WTC11 (cell line): Measurements from ENCODE around the gene CELSR1. TPM values are rescaled to one million over a fixed set of nuclear protein-coding genes. Genes with fewer than 3 reads are reported as not detected.

Experiments used
- ATAC-seq: fragments of 200-7000 bp; cut with Tn5 transposase; 2 replicates; pipeline ENCODE4 v1.10.0; 2021; ENCODE audit warnings: mild to moderate bottlenecking, moderate library complexity
- CTCF ChIA-PET: fragments of 300-600 bp; sonication (Branson Sonifier 250); formaldehyde crosslinking; loops from one replicate; lab custom pipeline; 2021; ENCODE audit warnings: antibody characterized with exemption; lab: Charles Lee
- POLR2A ChIA-PET: fragments of 350-600 bp; sonication (Branson Sonifier 250); formaldehyde crosslinking; loops from one replicate; lab custom pipeline; 2021; ENCODE audit warnings: antibody characterized with exemption; lab: Charles Lee
- DNase-seq: peaks from one replicate; pipeline ENCODE4 v3.0.0; 2021; ENCODE audit warnings: low spot score
- H3K27ac Mint-ChIP-seq: 2 replicates; pipeline ENCODE4 v1.8.0; 2021; ENCODE audit warnings: mixed read lengths
- H3K27me3 Mint-ChIP-seq: 2 replicates; pipeline ENCODE4 v1.8.0; 2021; ENCODE audit warnings: low read depth, mild to moderate bottlenecking, moderate library complexity, mixed read lengths
- H3K36me3 Mint-ChIP-seq: 2 replicates; pipeline ENCODE4 v1.8.0; 2021; ENCODE audit warnings: mixed read lengths
- H3K4me1 Mint-ChIP-seq: 2 replicates; pipeline ENCODE4 v1.8.0; 2022; ENCODE audit warnings: mixed read lengths
- H3K4me3 Mint-ChIP-seq: 2 replicates; pipeline ENCODE4 v1.8.0; 2021; ENCODE audit warnings: mild to moderate bottlenecking, moderate library complexity, mixed read lengths
- H3K9me3 Mint-ChIP-seq: 2 replicates; pipeline ENCODE4 v1.8.0; 2021; ENCODE audit warnings: mixed read lengths
- ATF1 ChIP-seq: sonication (generic); formaldehyde crosslinking; IDR thresholded peaks from 2 replicates; pipeline ENCODE4 v1.8.1; 2023; ENCODE audit warnings: mild to moderate bottlenecking, moderate library complexity, missing genetic modification reagents
- CBFB ChIP-seq: sonication (generic); formaldehyde crosslinking; IDR thresholded peaks from 2 replicates; pipeline ENCODE4 v1.8.1; 2022; ENCODE audit warnings: mild to moderate bottlenecking, low read depth, missing genetic modification reagents
- EMX1 ChIP-seq: fragments of 250-450 bp; sonication (Bioruptor Pico); IDR thresholded peaks from 2 replicates; pipeline ENCODE4 v1.8.0; 2021; ENCODE audit warnings: mild to moderate bottlenecking
- ETV6 ChIP-seq: sonication (generic); formaldehyde crosslinking; IDR thresholded peaks from 2 replicates; pipeline ENCODE4 v1.8.1; 2022; ENCODE audit warnings: mild to moderate bottlenecking, missing genetic modification reagents
- FOXK1 ChIP-seq: sonication (generic); formaldehyde crosslinking; IDR thresholded peaks from 2 replicates; pipeline ENCODE4 v1.8.0; 2022; ENCODE audit warnings: mild to moderate bottlenecking, moderate library complexity, missing genetic modification reagents
- GABPB1 ChIP-seq: sonication (generic); formaldehyde crosslinking; IDR thresholded peaks from 2 replicates; pipeline ENCODE4 v1.8.1; 2023; ENCODE audit warnings: mild to moderate bottlenecking, missing genetic modification reagents
- JAZF1 ChIP-seq: fragments of 250-450 bp; sonication (Bioruptor Pico); IDR thresholded peaks from 2 replicates; pipeline ENCODE4 v1.9.0; 2021; ENCODE audit warnings: moderate library complexity, mild to moderate bottlenecking, inconsistent platforms
- NFE2L1 ChIP-seq: sonication (generic); formaldehyde crosslinking; IDR thresholded peaks from 2 replicates; pipeline ENCODE4 v1.8.1; 2023; ENCODE audit warnings: missing genetic modification reagents
- NR1H2 ChIP-seq: sonication (generic); formaldehyde crosslinking; IDR thresholded peaks from 2 replicates; pipeline ENCODE4 v1.9.0; 2021; ENCODE audit warnings: mild to moderate bottlenecking, moderate library complexity, missing genetic modification reagents
- RORB ChIP-seq: fragments of 250-450 bp; sonication (Bioruptor Pico); IDR thresholded peaks from 2 replicates; pipeline ENCODE4 v1.9.0; 2021; ENCODE audit warnings: mild to moderate bottlenecking
- SOX15 ChIP-seq: fragments of 250-450 bp; sonication (Bioruptor Pico); IDR thresholded peaks from 2 replicates; pipeline ENCODE4 v1.9.0; 2021; ENCODE audit warnings: mild to moderate bottlenecking
- SP1 ChIP-seq: sonication (generic); formaldehyde crosslinking; conservative IDR thresholded peaks from 2 replicates; pipeline ENCODE4 v1.8.1; 2022; ENCODE audit warnings: missing genetic modification reagents
- TP53 ChIP-seq: sonication (generic); formaldehyde crosslinking; IDR thresholded peaks from 2 replicates; pipeline ENCODE4 v1.8.1; 2023; ENCODE audit warnings: mild to moderate bottlenecking, missing genetic modification reagents
- total RNA-seq: library from RNA; stranded (reverse); gene quantifications from 3 replicates; pipeline ENCODE4 v1.2.3, GENCODE V29; 2021
- TF ChIP-seq, protein P1 (sequence below): fragments of 250-450 bp; sonication (Bioruptor Pico); IDR thresholded peaks from 2 replicates; pipeline ENCODE4 v1.8.0; 2021; ENCODE audit warnings: mild to moderate bottlenecking
- TF ChIP-seq, protein P2 (sequence below): sonication (generic); formaldehyde crosslinking; IDR thresholded peaks from 2 replicates; pipeline ENCODE4 v1.8.1; 2022; ENCODE audit warnings: mild to moderate bottlenecking, missing genetic modification reagents, moderate library complexity, borderline replicate concordance
- TF ChIP-seq, protein P3 (sequence below): sonication (generic); formaldehyde crosslinking; IDR thresholded peaks from 2 replicates; pipeline ENCODE4 v1.8.1; 2022; ENCODE audit warnings: mild to moderate bottlenecking, moderate library complexity, missing genetic modification reagents
- TF ChIP-seq, protein P4 (sequence below): fragments of 250-450 bp; sonication (Bioruptor Pico); IDR thresholded peaks from 2 replicates; pipeline ENCODE4 v2.1.2; 2022; ENCODE audit warnings: mild to moderate bottlenecking, moderate library complexity
- TF ChIP-seq, protein P5 (sequence below): sonication (generic); formaldehyde crosslinking; conservative IDR thresholded peaks from 2 replicates; pipeline ENCODE4 v1.8.1; 2022; ENCODE audit warnings: mild to moderate bottlenecking, missing genetic modification reagents

The CELSR1 gene
- total RNA-seq, 1 experiment from 2014 or later: 16.8 TPM

DNA sequence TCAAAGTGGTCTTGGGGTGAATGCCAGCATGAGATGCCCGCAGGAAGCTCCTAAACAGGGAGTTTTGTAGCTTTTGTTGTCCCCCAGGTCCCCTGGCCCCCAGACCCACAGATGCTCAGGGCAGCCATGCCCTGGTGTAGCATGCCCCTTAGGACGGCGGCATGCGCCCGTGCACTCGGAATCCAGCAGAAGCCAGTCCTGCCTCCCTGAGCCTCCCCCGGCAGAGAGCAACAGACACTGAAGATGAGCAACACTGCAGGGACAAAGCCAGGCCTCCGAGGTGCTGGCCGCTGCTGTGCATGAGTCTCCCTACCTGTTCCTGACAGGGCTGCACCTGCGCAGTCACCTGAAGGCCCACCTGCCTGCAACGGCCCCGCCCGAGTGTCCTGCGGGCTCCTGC is 142.8 kb downstream of the CELSR1 start:
- H3K36me3 Mint-ChIP-seq: no peaks in the 10 kb centered on the region
- DNase-seq: no peak
- 0 out of 2 replicates have a peak, but pooled peaks cover 3% of the 10 kb centered on the region for H3K4me1 Mint-ChIP-seq
- TF ChIP-seq RORB (CRISPR knock-in tag) (no peak), ETV6 (no peak), FOXK1 (CRISPR knock-in tag) (no peak)
- TF ChIP-seq, protein P1, sequence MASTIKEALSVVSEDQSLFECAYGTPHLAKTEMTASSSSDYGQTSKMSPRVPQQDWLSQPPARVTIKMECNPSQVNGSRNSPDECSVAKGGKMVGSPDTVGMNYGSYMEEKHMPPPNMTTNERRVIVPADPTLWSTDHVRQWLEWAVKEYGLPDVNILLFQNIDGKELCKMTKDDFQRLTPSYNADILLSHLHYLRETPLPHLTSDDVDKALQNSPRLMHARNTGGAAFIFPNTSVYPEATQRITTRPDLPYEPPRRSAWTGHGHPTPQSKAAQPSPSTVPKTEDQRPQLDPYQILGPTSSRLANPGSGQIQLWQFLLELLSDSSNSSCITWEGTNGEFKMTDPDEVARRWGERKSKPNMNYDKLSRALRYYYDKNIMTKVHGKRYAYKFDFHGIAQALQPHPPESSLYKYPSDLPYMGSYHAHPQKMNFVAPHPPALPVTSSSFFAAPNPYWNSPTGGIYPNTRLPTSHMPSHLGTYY: no peak
- TF ChIP-seq, all 79 proteins: peak for 0
- CTCF ChIA-PET: interaction anchor here (1.5 kb wide), 1 partner anchor 27 kb away, joined by 6 read pairs; no protein-coding TSS in a partner anchor
- no peak for ATAC-seq
- Mint-ChIP-seq H3K27ac (no peak overlapping the region), H3K9me3 (no peaks in the 10 kb centered on the region), H3K27me3 (no peaks in the 10 kb centered on the region), H3K4me3 (no peak overlapping the region)
- POLR2A ChIA-PET: no interaction called here

DNA sequence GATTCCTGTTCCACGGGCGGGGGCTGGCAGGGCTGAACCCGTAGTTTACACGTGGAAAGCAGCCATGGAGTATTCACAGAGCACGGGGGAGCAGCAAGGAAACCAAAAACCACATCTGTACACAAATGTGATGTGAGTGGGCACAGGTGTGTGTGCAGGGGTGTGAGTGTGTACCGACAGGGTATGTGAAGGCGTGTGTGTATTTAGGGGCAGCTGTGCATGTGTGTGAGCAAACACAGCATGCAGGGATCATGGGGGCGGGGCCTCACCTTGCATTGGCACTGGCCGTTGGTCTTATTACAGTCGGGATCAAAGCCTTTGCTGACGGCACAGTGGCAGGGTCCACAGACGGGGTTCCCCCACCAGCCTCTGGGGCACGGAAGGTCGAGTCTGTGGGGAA is 143.5 kb downstream of the CELSR1 start:
- no peaks in the 10 kb centered on the region for H3K36me3 Mint-ChIP-seq
- no peak for DNase-seq
- H3K4me1 Mint-ChIP-seq: 0 out of 2 replicates have a peak, but pooled peaks cover 3% of the 10 kb centered on the region
- no peaks in the 10 kb centered on the region for H3K27me3 Mint-ChIP-seq
- no peak overlapping the region for H3K4me3 Mint-ChIP-seq
- no peak for ATAC-seq
- ChIA-PET CTCF (interaction anchor here (1.5 to 2.6 kb wide), 2 partner anchors 26 kb away, joined by 6 to 17 read pairs; no protein-coding TSS in a partner anchor), POLR2A (no interaction called here)
- H3K9me3 Mint-ChIP-seq: no peaks in the 10 kb centered on the region
- H3K27ac Mint-ChIP-seq: no peak overlapping the region
- TF ChIP-seq FOXK1 (CRISPR knock-in tag) (no peak), JAZF1 (CRISPR knock-in tag) (no peak), ATF1 (CRISPR knock-in tag) (no peak), TP53 (no peak), NFE2L1 (no peak), SP1 (no peak), GABPB1 (no peak), SOX15 (no peak), EMX1 (CRISPR knock-in tag) (no peak), CBFB (CRISPR knock-in tag) (no peak), NR1H2 (CRISPR knock-in tag) (no peak)
- TF ChIP-seq, protein P2, sequence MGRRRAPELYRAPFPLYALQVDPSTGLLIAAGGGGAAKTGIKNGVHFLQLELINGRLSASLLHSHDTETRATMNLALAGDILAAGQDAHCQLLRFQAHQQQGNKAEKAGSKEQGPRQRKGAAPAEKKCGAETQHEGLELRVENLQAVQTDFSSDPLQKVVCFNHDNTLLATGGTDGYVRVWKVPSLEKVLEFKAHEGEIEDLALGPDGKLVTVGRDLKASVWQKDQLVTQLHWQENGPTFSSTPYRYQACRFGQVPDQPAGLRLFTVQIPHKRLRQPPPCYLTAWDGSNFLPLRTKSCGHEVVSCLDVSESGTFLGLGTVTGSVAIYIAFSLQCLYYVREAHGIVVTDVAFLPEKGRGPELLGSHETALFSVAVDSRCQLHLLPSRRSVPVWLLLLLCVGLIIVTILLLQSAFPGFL (CRISPR knock-in tag): no peak
- TF ChIP-seq, protein P3, sequence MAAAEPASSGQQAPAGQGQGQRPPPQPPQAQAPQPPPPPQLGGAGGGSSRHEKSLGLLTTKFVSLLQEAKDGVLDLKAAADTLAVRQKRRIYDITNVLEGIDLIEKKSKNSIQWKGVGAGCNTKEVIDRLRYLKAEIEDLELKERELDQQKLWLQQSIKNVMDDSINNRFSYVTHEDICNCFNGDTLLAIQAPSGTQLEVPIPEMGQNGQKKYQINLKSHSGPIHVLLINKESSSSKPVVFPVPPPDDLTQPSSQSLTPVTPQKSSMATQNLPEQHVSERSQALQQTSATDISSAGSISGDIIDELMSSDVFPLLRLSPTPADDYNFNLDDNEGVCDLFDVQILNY (CRISPR knock-in tag): no peak
- TF ChIP-seq, protein P4, sequence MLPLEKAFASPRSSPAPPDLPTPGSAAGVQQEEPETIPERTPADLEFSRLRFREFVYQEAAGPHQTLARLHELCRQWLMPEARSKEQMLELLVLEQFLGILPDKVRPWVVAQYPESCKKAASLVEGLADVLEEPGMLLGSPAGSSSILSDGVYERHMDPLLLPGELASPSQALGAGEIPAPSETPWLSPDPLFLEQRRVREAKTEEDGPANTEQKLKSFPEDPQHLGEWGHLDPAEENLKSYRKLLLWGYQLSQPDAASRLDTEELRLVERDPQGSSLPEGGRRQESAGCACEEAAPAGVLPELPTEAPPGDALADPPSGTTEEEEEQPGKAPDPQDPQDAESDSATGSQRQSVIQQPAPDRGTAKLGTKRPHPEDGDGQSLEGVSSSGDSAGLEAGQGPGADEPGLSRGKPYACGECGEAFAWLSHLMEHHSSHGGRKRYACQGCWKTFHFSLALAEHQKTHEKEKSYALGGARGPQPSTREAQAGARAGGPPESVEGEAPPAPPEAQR: no peak
- TF ChIP-seq, protein P5, sequence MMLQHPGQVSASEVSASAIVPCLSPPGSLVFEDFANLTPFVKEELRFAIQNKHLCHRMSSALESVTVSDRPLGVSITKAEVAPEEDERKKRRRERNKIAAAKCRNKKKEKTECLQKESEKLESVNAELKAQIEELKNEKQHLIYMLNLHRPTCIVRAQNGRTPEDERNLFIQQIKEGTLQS: no peak
- TF ChIP-seq, protein P1: no peak
